GM18867 (cell line): ENCODE measurements around the gene NPAT.
A peak's percentile ranks its signal among the peaks of the same experiment; 100 is the strongest.

ENCODE experiments used
- ATAC-seq: cut with Tn5 transposase; IDR thresholded peaks from one replicate; pipeline ENCODE4 v1.9.1; 2021; ENCODE audit warnings: mild to moderate bottlenecking, moderate library complexity; ENCODE audit not compliant: unreplicated experiment

Gene NPAT

GRCh38 chr11:108222574-108223347 is at the start of gene NPAT, which contains the start of gene ATM:
Gene NPAT, minus strand, starts transcription at chr11:108222638. Its CDS starts 102 bp downstream, at chr11:108222536.
Gene ATM, plus strand, starts transcription at chr11:108223067. Its CDS starts 4,558 bp downstream, at chr11:108227625.
- peak; percentile 81 for ATAC-seq

- no peak for ATAC-seq
Measured at GRCh38 chr11:108269583-108269982, 47.1 kb upstream of the NPAT start.

- ATAC-seq, result no peak
Measured at GRCh38 chr11:108253176-108253575, 30.7 kb upstream of the NPAT start.

GRCh38 chr11:108246885-108247284 is 24.4 kb upstream of the NPAT start:
- ATAC-seq, result no peak

- ATAC-seq, result no peak
Measured at GRCh38 chr11:108246308-108246707, 23.9 kb upstream of the NPAT start.

GRCh38 chr11:108242422-108242821 is 20.0 kb upstream of the NPAT start:
- ATAC-seq, result no peak

GRCh38 chr11:108241330-108242037 is 19.0 kb upstream of the NPAT start:
- no peak for ATAC-seq

GRCh38 chr11:108239076-108239475 is 16.6 kb upstream of the NPAT start:
- no peak for ATAC-seq

- peak; percentile 34 for ATAC-seq
Measured at GRCh38 chr11:108237058-108237481, 14.6 kb upstream of the NPAT start.

- ATAC-seq, result no peak
Measured at GRCh38 chr11:108235633-108236032, 13.2 kb upstream of the NPAT start.

- ATAC-seq, result no peak
Measured at GRCh38 chr11:108235192-108235591, 12.8 kb upstream of the NPAT start.

- no peak for ATAC-seq
Measured at GRCh38 chr11:108233277-108233945, 11.0 kb upstream of the NPAT start.

GRCh38 chr11:108228251-108228650 is 5.8 kb upstream of the NPAT start:
- no peak for ATAC-seq

GRCh38 chr11:108226036-108226435 is 3.6 kb upstream of the NPAT start:
- no peak for ATAC-seq

GRCh38 chr11:108224911-108225786 is 2.7 kb upstream of the NPAT start:
- ATAC-seq, result no peak

- no peak for ATAC-seq
Measured at GRCh38 chr11:108224366-108224765, 1.9 kb upstream of the NPAT start.

GRCh38 chr11:108223348-108224149 is 1.1 kb upstream of the NPAT start:
- ATAC-seq, result peak; percentile 26

- no peak for ATAC-seq
Measured at GRCh38 chr11:108221911-108222573, 396 bp downstream of the NPAT start.

- ATAC-seq, result no peak
Measured at GRCh38 chr11:108221371-108221770, 1.1 kb downstream of the NPAT start.
